Neural progenitor cell (in vitro differentiated cells): ENCODE data around the gene KRTAP12-2.
"Not testable (repeated sequence)": the region's sequence is repeated elsewhere in the genome, so short reads cannot be mapped to it uniquely, and the experiment has no call there.

Experiments
- EZH2 ChIP-seq: fragments of 200-600 bp; sonication (generic); IDR thresholded peaks from 2 replicates; pipeline ENCODE4 v1.6.1; 2017; ENCODE audit warnings: antibody characterized with exemption, mild to moderate bottlenecking, moderate library complexity
- EZH2phosphoT487 ChIP-seq: fragments of 200-600 bp; sonication (generic); IDR thresholded peaks from 2 replicates; pipeline ENCODE4 v1.6.1; 2017; ENCODE audit warnings: antibody characterized with exemption
- TF ChIP-seq, protein P1 (sequence below): fragments of 200-600 bp; sonication (generic); IDR thresholded peaks from 2 replicates; pipeline ENCODE4 v1.5.1; 2017; ENCODE audit warnings: antibody characterized with exemption, mild to moderate bottlenecking

DNA sequence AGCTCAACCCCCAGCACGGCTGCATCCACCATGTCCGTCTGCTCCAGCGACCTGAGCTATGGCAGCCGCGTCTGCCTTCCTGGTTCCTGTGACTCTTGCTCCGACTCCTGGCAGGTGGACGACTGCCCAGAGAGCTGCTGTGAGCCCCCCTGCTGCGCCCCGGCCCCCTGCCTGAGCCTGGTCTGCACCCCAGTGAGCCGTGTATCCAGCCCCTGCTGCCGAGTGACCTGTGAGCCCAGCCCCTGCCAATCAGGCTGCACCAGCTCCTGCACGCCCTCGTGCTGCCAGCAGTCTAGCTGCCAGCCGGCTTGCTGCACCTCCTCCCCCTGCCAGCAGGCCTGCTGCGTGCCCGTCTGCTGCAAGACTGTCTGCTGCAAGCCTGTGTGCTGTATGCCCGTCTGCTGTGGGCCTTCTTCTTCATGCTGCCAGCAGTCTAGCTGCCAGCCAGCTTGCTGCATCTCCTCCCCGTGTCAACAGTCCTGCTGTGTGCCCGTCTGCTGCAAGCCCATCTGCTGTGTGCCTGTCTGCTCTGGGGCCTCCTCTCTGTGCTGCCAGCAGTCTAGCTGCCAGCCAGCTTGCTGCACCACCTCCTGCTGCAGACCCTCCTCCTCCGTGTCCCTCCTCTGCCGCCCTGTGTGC is 30.6 kb upstream of the KRTAP12-2 start, which contains the start of gene KRTAP10-12:
- TF ChIP-seq, protein P1, sequence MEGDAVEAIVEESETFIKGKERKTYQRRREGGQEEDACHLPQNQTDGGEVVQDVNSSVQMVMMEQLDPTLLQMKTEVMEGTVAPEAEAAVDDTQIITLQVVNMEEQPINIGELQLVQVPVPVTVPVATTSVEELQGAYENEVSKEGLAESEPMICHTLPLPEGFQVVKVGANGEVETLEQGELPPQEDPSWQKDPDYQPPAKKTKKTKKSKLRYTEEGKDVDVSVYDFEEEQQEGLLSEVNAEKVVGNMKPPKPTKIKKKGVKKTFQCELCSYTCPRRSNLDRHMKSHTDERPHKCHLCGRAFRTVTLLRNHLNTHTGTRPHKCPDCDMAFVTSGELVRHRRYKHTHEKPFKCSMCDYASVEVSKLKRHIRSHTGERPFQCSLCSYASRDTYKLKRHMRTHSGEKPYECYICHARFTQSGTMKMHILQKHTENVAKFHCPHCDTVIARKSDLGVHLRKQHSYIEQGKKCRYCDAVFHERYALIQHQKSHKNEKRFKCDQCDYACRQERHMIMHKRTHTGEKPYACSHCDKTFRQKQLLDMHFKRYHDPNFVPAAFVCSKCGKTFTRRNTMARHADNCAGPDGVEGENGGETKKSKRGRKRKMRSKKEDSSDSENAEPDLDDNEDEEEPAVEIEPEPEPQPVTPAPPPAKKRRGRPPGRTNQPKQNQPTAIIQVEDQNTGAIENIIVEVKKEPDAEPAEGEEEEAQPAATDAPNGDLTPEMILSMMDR = not testable (repeated sequence)
- not testable (repeated sequence) for TF ChIP-seq EZH2, EZH2phosphoT487
